KMS-11 (cell line): ENCODE data around the gene APOF.
"Not testable (repeated sequence)": the region's sequence is repeated elsewhere in the genome, so short reads cannot be mapped to it uniquely, and the experiment has no call there.

ENCODE experiments used
- H2AFZ ChIP-seq: fragments of 200-600 bp; sonication (generic); 2 replicates; pipeline ENCODE4 v1.6.1; 2016; ENCODE audit warnings: antibody characterized with exemption, mixed run types, low read depth
- H3K27ac ChIP-seq: fragments of 200-600 bp; sonication (generic); 2 replicates; pipeline ENCODE4 v1.6.1; 2016; ENCODE audit warnings: mild to moderate bottlenecking, mixed run types
- H3K27me3 ChIP-seq: fragments of 200-600 bp; sonication (generic); 2 replicates; pipeline ENCODE4 v1.6.1; 2017; ENCODE audit warnings: mild to moderate bottlenecking, low read depth, mixed run types, moderate library complexity; ENCODE audit not compliant: insufficient read depth
- H3K36me3 ChIP-seq: fragments of 200-600 bp; sonication (generic); 2 replicates; pipeline ENCODE4 v1.6.1; 2017; ENCODE audit warnings: mild to moderate bottlenecking, mixed run types; ENCODE audit not compliant: insufficient read depth
- H3K4me1 ChIP-seq: fragments of 200-600 bp; sonication (generic); 2 replicates; pipeline ENCODE4 v1.6.1; 2016; ENCODE audit warnings: mild to moderate bottlenecking, low read depth, mixed run types; ENCODE audit not compliant: poor library complexity, severe bottlenecking
- H3K4me2 ChIP-seq: fragments of 200-600 bp; sonication (generic); 2 replicates; pipeline ENCODE4 v1.7.0; 2016; ENCODE audit warnings: mild to moderate bottlenecking, mixed run types
- H3K4me3 ChIP-seq: fragments of 200-600 bp; sonication (generic); IDR thresholded peaks from 2 replicates; pipeline ENCODE4 v1.6.1; 2017; ENCODE audit warnings: low read depth, low read length, mixed read lengths; ENCODE audit not compliant: insufficient read depth
- H3K79me2 ChIP-seq: fragments of 200-600 bp; sonication (generic); 2 replicates; pipeline ENCODE4 v1.6.1; 2016; ENCODE audit warnings: low read depth, mixed run types; ENCODE audit not compliant: insufficient read depth
- H3K9ac ChIP-seq: fragments of 200-600 bp; sonication (generic); 2 replicates; pipeline ENCODE4 v1.6.1; 2016; ENCODE audit warnings: mild to moderate bottlenecking, mixed run types
- H4K20me1 ChIP-seq: fragments of 200-600 bp; sonication (generic); 2 replicates; pipeline ENCODE4 v1.6.1; 2016; ENCODE audit warnings: mild to moderate bottlenecking, mixed run types; ENCODE audit not compliant: insufficient read depth
- TF ChIP-seq, protein P1 (sequence below): fragments of 200-600 bp; sonication (generic); conservative IDR thresholded peaks from 2 replicates; pipeline ENCODE4 v1.6.1; 2017; ENCODE audit warnings: low read depth, mild to moderate bottlenecking, antibody characterized with exemption, low read length, moderate library complexity, mixed read lengths

The APOF gene

DNA sequence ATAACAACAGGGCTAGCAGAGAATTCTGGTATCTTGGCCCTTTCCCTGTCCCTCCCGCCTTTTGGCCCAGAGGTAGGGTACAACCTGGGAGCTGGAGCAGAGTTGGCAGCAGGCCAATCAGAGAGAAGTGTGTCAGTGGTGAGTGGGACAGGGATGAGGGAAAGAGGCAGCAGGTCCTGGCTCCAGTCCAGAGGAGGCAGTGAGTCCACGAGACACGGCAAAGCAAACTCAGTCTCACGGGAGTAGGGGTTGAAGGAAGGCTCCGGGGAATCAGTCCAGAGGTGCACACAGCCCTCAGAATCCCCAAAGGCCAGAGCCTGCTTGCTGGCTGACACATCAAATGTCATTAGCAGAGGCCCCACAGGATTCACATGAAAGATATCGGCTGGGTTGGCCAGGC is 36.1 kb downstream of the APOF start:
- Histone ChIP-seq H3K4me3 (no peak overlapping the region), H3K27me3 (no peaks in the 10 kb centered on the region), H2AFZ (no peak overlapping the region), H3K4me1 (no peaks in the 10 kb centered on the region), H3K27ac (no peak overlapping the region), H3K4me2 (no peak overlapping the region), H3K79me2 (no peaks in the 10 kb centered on the region), H4K20me1 (no peaks in the 10 kb centered on the region), H3K9ac (no peak overlapping the region), H3K36me3 (no peaks in the 10 kb centered on the region)
- TF ChIP-seq, protein P1, sequence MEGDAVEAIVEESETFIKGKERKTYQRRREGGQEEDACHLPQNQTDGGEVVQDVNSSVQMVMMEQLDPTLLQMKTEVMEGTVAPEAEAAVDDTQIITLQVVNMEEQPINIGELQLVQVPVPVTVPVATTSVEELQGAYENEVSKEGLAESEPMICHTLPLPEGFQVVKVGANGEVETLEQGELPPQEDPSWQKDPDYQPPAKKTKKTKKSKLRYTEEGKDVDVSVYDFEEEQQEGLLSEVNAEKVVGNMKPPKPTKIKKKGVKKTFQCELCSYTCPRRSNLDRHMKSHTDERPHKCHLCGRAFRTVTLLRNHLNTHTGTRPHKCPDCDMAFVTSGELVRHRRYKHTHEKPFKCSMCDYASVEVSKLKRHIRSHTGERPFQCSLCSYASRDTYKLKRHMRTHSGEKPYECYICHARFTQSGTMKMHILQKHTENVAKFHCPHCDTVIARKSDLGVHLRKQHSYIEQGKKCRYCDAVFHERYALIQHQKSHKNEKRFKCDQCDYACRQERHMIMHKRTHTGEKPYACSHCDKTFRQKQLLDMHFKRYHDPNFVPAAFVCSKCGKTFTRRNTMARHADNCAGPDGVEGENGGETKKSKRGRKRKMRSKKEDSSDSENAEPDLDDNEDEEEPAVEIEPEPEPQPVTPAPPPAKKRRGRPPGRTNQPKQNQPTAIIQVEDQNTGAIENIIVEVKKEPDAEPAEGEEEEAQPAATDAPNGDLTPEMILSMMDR = no peak

DNA sequence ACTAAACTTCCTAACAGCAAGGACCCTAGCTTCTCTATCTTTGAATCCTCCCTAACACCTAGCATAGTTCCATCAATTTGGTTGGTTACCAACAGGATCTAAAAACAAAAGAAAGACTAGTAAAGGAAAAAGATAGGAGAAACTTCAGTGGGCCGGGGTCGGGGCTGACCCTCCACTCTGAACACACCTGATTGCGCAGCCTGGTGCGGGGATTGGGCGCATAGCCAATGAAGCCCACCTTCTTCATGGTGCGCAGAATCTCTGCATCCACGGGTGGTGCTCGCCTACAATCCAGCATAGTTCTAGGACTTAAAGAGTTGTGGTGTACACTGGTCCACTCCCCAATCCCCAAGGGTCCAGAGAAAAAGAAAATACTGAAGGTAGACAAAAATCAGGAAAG is 36.5 kb downstream of the APOF start:
- Histone ChIP-seq H3K36me3 (no peaks in the 10 kb centered on the region), H4K20me1 (no peaks in the 10 kb centered on the region), H3K9ac (no peak overlapping the region), H3K4me1 (peaks cover 4% of the 10 kb centered on the region), H3K79me2 (no peaks in the 10 kb centered on the region), H3K27ac (no peak overlapping the region), H3K4me2 (no peak overlapping the region), H2AFZ (no peak overlapping the region), H3K27me3 (no peaks in the 10 kb centered on the region), H3K4me3 (no peak overlapping the region)
- TF ChIP-seq, protein P1 = no peak

DNA sequence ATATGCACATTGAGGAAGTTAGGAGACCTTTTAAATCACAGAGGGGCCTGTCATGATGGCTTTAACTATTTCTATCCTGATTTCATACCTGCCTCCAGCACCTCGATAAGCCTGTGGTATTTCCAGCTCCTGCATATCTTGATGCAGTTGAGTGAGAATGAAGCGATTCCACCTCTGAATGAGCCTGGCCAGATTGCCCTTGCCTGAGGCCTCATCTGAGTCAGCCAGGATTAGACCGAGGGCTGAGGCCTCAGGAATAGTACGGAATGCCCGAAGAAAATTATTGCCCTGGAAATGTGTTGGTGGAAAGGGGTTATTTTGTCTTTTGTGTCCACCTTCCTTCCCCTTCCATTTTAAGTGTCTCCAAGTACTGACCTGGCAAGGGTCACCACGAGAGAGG is 38.5 kb downstream of the APOF start:
- no peak overlapping the region for H3K27ac ChIP-seq
- H3K27me3 ChIP-seq = no peaks in the 10 kb centered on the region
- no peak overlapping the region for H3K4me3 ChIP-seq
- H3K4me2 ChIP-seq = no peak overlapping the region
- TF ChIP-seq, protein P1 = no peak
- H3K9ac ChIP-seq = no peak overlapping the region
- no peak overlapping the region for H2AFZ ChIP-seq
- no peaks in the 10 kb centered on the region for H4K20me1 ChIP-seq
- no peaks in the 10 kb centered on the region for H3K36me3 ChIP-seq
- no peaks in the 10 kb centered on the region for H3K79me2 ChIP-seq
- peaks cover 7% of the 10 kb centered on the region for H3K4me1 ChIP-seq

DNA sequence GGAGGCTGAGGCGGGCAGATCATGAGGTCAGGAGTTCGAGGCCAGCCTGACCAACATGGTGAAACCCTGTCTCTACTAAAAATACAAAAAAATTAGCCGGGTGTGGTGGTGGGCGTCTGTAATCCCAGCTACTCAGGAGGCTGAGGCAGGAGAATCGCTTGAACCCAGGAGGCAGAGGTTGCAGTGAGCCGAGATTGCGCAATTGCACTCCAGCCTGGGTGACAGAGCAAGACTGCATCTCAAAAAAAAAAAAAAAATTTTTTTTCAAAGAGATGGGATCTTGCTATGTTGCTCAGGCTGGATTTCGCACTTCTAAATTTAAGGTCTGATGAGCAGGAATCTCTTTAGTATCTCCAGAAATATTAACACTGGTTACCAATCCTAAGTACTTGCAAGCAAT is 41.0 kb downstream of the APOF start:
- H3K79me2 ChIP-seq, H3K9ac ChIP-seq, H2AFZ ChIP-seq, H3K4me2 ChIP-seq, H3K27ac ChIP-seq, H3K4me3 ChIP-seq, H4K20me1 ChIP-seq, H3K27me3 ChIP-seq, H3K36me3 ChIP-seq: not testable (repeated sequence)
- H3K4me1 ChIP-seq = peaks cover 16% of the 10 kb centered on the region

DNA sequence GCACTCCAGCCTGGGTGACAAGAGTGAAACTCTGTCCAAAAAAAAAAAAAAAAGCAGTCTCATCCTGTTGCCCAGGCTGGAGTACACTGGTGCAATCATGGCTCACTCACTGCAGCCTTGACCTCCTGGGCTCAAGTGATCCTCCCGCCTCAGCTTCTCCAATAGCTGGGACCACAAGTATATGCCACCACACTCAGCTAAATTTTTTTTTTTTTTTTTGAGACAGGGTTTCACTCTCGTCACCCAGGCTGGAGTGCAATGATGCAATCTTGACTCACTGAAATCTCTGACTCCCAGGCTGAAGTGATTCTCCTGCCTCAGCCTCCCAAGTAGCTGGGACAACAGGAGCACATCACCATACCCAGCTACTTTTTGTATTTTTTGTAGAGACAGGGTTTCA is 41.6 kb downstream of the APOF start:
- Histone ChIP-seq H3K4me3 (no peak overlapping the region), H3K27me3 (no peaks in the 10 kb centered on the region), H3K36me3 (no peaks in the 10 kb centered on the region), H4K20me1 (no peaks in the 10 kb centered on the region), H2AFZ (no peak overlapping the region), H3K79me2 (no peaks in the 10 kb centered on the region), H3K4me1 (peaks cover 19% of the 10 kb centered on the region), H3K9ac (no peak overlapping the region), H3K4me2 (no peak overlapping the region), H3K27ac (no peak overlapping the region)
- TF ChIP-seq, protein P1 = no peak
